OCI-LY7 (cell line): Measurements from ENCODE around the gene GGT5. TPM values are rescaled to one million over a fixed set of nuclear protein-coding genes. Genes with fewer than 3 reads are reported as not detected.

Experiments
- BruUV-seq: library from RNA; stranded (reverse); fragments of 400-500 nt; replicated peaks from 2 replicates; lab custom pipeline; 2021; lab: Mats Ljungman, UMichigan
- CTCF ChIA-PET: fragments of 300-600 bp; sonication (Branson Sonifier 250); formaldehyde crosslinking; loops from one replicate; lab custom pipeline; 2022; ENCODE audit warnings: antibody characterized with exemption; ENCODE audit not compliant: unreplicated experiment; lab: Charles Lee
- POLR2A ChIA-PET: fragments of 300-600 bp; sonication (Branson Sonifier 250); formaldehyde crosslinking; loops from one replicate; lab custom pipeline; 2022; ENCODE audit warnings: antibody characterized with exemption; lab: Charles Lee
- DNase-seq: peaks from one replicate; pipeline ENCODE4 v3.0.0-alpha.2; 2015; ENCODE audit warnings: low spot score
- H2AFZ ChIP-seq: fragments of 200-600 bp; sonication (generic), shearing (Covaris generic); 2 replicates; pipeline ENCODE4 v1.6.1; 2014; ENCODE audit warnings: mild to moderate bottlenecking, antibody characterized with exemption, low read length, moderate library complexity
- H3K27ac ChIP-seq: fragments of 200-600 bp; sonication (generic); 2 replicates; pipeline ENCODE4 v1.5.1; 2014; ENCODE audit warnings: mixed run types, low read depth, mild to moderate bottlenecking, moderate library complexity, low read length, inconsistent platforms; ENCODE audit not compliant: poor library complexity, severe bottlenecking
- H3K36me3 ChIP-seq: fragments of 200-600 bp; sonication (generic); 2 replicates; pipeline ENCODE4 v1.6.1; 2014; ENCODE audit warnings: mild to moderate bottlenecking, antibody characterized with exemption, low read length, moderate library complexity, mixed read lengths; ENCODE audit not compliant: insufficient read depth
- H3K4me1 ChIP-seq: fragments of 200-600 bp; sonication (generic); 2 replicates; pipeline ENCODE4 v1.5.1; 2014; ENCODE audit warnings: mild to moderate bottlenecking, low read length; ENCODE audit not compliant: insufficient read depth, poor library complexity, severe bottlenecking
- H3K4me2 ChIP-seq: fragments of 200-600 bp; sonication (generic); 2 replicates; pipeline ENCODE4 v1.6.1; 2014; ENCODE audit warnings: mild to moderate bottlenecking, low read length
- H3K4me3 ChIP-seq: fragments of 200-600 bp; sonication (generic); 2 replicates; pipeline ENCODE4 v1.5.1; 2014; ENCODE audit warnings: mild to moderate bottlenecking, low read depth, low read length; ENCODE audit not compliant: poor library complexity, severe bottlenecking
- H3K79me2 ChIP-seq: fragments of 200-600 bp; sonication (generic); 2 replicates; pipeline ENCODE4 v1.6.1; 2016; ENCODE audit warnings: low read depth, mild to moderate bottlenecking, low read length, moderate library complexity, mixed read lengths; ENCODE audit not compliant: insufficient read depth
- H3K9me2 ChIP-seq: fragments of 200-600 bp; sonication (generic); 2 replicates; pipeline ENCODE4 v1.6.1; 2016; ENCODE audit warnings: mild to moderate bottlenecking, low read length, mixed read lengths; ENCODE audit not compliant: insufficient read depth
- H3K9me3 ChIP-seq: fragments of 200-600 bp; sonication (generic); 2 replicates; pipeline ENCODE4 v1.6.1; 2014; ENCODE audit warnings: mild to moderate bottlenecking, mixed run types, low read length, mixed read lengths
- H4K20me1 ChIP-seq: fragments of 200-600 bp; sonication (generic); 2 replicates; pipeline ENCODE4 v1.6.1; 2014; ENCODE audit warnings: mild to moderate bottlenecking, antibody characterized with exemption, low read length, moderate library complexity, mixed read lengths; ENCODE audit not compliant: insufficient read depth
- CTCF ChIP-seq: fragments of 200-600 bp; sonication (generic); conservative IDR thresholded peaks from 2 replicates; pipeline ENCODE4 v1.5.1; 2014; ENCODE audit warnings: mild to moderate bottlenecking, antibody characterized with exemption, low read length, moderate library complexity, mixed read lengths
- EZH2phosphoT487 ChIP-seq: fragments of 200-600 bp; sonication (generic); IDR thresholded peaks from 2 replicates; pipeline ENCODE4 v1.6.1; 2018; ENCODE audit warnings: low read depth, borderline replicate concordance, mild to moderate bottlenecking, mixed run types, antibody characterized with exemption, low read length, moderate library complexity, mixed read lengths
- intact Hi-C: fragments of 100-400 bp; cut with micrococcal nuclease; formaldehyde crosslinking; loops from one replicate; pipeline ENCODE4 v1.10.0; 2022; ENCODE audit not compliant: unreplicated experiment
- total RNA-seq, 2 experiments: library from RNA; depleted of rRNA in 1 of 2; stranded (reverse); fragments of >200 nt in 1 of 2; shearing (Covaris generic) in 1 of 2; gene quantifications; 2 replicates each; pipeline ENCODE4 v1.2.3, GENCODE V29; 2014 to 2022

Gene GGT5
- total RNA-seq, 2 experiments from 2014 or later: 0.06 TPM; not detected in 1

DNA sequence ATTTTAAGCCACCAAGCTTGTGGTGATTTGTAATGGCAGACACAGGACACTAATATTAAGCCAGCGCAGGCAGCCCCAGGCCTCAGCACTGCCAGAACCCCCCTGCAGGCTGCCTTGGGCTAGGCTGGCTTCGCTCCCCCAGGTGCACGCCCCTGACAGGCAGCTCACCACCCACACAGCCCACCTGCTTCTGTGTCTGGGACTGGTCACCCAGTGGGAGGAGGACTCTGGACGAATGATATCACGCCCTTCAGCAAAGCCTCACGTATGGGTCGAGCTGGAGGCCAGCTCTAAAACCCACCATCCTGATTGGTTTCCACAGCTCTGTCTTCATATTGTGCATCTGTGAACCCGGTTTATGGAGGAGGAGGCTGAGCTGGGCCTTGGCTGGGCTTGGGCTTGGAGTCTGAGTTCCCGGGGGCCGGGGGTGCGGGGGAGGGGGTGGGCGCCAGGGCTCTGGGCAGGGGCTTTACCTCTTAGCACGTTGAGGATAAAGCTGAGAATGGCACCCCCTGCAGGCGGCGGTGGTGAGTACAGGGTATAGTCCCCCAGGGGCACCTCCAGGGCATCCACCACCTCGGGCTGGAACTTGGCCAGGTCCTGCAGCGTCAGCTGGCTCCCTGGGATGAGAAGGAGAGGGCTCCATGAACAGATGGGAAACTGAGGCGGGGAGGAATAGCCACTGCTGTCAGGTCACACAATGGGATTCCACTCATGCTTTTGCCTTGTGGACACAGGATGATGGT is 13.8 kb downstream of the GGT5 start:
- Histone ChIP-seq H2AFZ (no peak overlapping the region), H3K4me2 (no peak overlapping the region), H3K27ac (no peak overlapping the region), H3K9me3 (no peaks in the 10 kb centered on the region), H3K36me3 (no peaks in the 10 kb centered on the region), H4K20me1 (no peaks in the 10 kb centered on the region), H3K79me2 (no peaks in the 10 kb centered on the region), H3K4me1 (no peaks in the 10 kb centered on the region), H3K9me2 (no peaks in the 10 kb centered on the region), H3K4me3 (no peak overlapping the region)
- peak; percentile 69 for TF ChIP-seq CTCF
- TF ChIP-seq EZH2phosphoT487: no peak
- peak; percentile 61 for DNase-seq
- ChIA-PET POLR2A (interaction anchor here (0.5 to 1.0 kb wide), 4 partner anchors 10 to 841 kb away, joined by 3 to 7 read pairs (median 4); no protein-coding TSS in a partner anchor), CTCF (interaction anchor here (0.6 kb wide), 1 partner anchor 16 kb away, joined by 3 read pairs; no protein-coding TSS in a partner anchor)
- intact Hi-C loops: no loop called here
- BruUV-seq: no TSS peak

DNA sequence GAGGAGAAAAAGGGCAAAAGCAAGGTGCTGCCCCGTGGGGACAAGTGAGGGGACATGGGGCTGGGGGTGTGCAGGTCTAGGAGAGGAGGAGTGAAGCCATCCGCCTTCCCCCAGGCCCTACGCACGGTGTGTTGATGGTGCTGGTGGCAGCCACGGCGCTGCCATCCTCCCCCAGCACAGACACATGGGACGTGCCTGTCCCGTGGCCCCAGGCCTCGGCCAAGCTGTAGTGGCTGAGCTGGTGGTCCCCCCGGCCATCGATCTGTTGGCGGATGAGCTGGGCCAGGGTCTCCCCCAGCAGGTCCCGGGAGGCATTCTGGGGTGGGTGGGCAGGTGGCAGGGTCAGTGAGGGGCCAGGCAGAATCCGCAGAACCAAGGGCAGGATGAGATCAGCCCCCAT is 18.9 kb downstream of the GGT5 start:
- no peaks in the 10 kb centered on the region for H3K4me1 ChIP-seq
- TF ChIP-seq EZH2phosphoT487: no peak
- TF ChIP-seq CTCF: no peak
- no peak for DNase-seq
- POLR2A ChIA-PET: interaction anchor here (0.6 kb wide), 1 partner anchor 30 kb away, joined by 5 read pairs; no protein-coding TSS in a partner anchor
- no peak overlapping the region for H3K4me2 ChIP-seq
- no peak overlapping the region for H3K4me3 ChIP-seq
- H3K27ac ChIP-seq: no peak overlapping the region
- CTCF ChIA-PET: no interaction called here
- intact Hi-C loops: no loop called here
- no peaks in the 10 kb centered on the region for H3K36me3 ChIP-seq
- no TSS peak for BruUV-seq
- H2AFZ ChIP-seq: no peak overlapping the region
- H4K20me1 ChIP-seq: no peaks in the 10 kb centered on the region
- peaks cover 4% of the 10 kb centered on the region; the same call in 1 of the 2 replicates for H3K9me3 ChIP-seq
- no peaks in the 10 kb centered on the region for H3K79me2 ChIP-seq
- H3K9me2 ChIP-seq: no peaks in the 10 kb centered on the region
